ENCODE data around the gene PEAK3. TPM values are rescaled to one million over a fixed set of nuclear protein-coding genes. Genes with fewer than 3 reads are reported as not detected.

PEAK3 gene
- total RNA-seq, 1 donor: 0.52 TPM

DNA sequence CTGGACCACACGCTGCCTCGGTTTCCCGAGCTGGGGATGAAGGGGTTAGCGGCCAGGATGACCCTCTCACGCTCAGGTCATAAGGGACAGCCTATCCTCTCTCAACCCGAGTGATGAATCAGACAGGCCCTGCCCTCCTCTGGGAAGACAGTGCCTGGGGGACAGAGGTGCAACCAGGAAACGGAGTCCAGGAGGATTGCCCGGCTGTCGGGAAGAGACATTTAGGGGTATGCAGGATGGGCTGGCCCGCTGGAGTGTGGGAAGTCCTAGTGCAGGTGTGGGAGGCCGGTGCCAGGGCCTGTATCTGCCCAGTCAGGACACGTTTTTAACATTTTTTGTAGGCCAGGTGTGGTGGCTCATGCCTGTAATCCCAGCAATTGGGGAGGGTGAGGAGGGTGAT is 38.1 kb upstream of the PEAK3 start:
- H3K27me3 ChIP-seq (ENCODE audit: insufficient read depth, low read length): no peaks in the 10 kb centered on the region
- peaks cover 30% of the 10 kb centered on the region for H3K4me1 ChIP-seq (ENCODE audit: insufficient read depth, low read length)
- no peak overlapping the region for H3K4me3 ChIP-seq (ENCODE audit: low read length)
- H3K9me3 ChIP-seq (ENCODE audit: low read depth, low read length): no peaks in the 10 kb centered on the region

- H3K4me3 ChIP-seq (ENCODE audit: low read length): no peak overlapping the region
- H3K27me3 ChIP-seq (ENCODE audit: insufficient read depth, low read length): no peaks in the 10 kb centered on the region
- H3K4me1 ChIP-seq (ENCODE audit: insufficient read depth, low read length): peaks cover 25% of the 10 kb centered on the region
- H3K9me3 ChIP-seq (ENCODE audit: low read depth, low read length): no peaks in the 10 kb centered on the region
These were observed 37.6 kb upstream of the PEAK3 start for GRCh38 chr19:2319551-2319950.

- Histone ChIP-seq H3K4me1 (ENCODE audit: insufficient read depth, low read length) (peaks cover 20% of the 10 kb centered on the region), H3K4me3 (ENCODE audit: low read length) (no peak overlapping the region), H3K27me3 (ENCODE audit: insufficient read depth, low read length) (no peaks in the 10 kb centered on the region)
These were observed 36.9 kb upstream of the PEAK3 start for GRCh38 chr19:2318923-2319322.

GRCh38 chr19:2317756-2318155 is 35.8 kb upstream of the PEAK3 start:
- Histone ChIP-seq H3K4me3 (ENCODE audit: low read length) (no peak overlapping the region), H3K4me1 (ENCODE audit: insufficient read depth, low read length) (peaks cover 20% of the 10 kb centered on the region), H3K9me3 (ENCODE audit: low read depth, low read length) (no peaks in the 10 kb centered on the region), H3K27me3 (ENCODE audit: insufficient read depth, low read length) (peaks cover 3% of the 10 kb centered on the region)

More at GRCh38 chr19:2318923-2319322, 36.9 kb upstream of the PEAK3 start:
- H3K9me3 ChIP-seq (ENCODE audit: low read depth, low read length): no peaks in the 10 kb centered on the region

GRCh38 chr19:2317300-2317699 is 35.3 kb upstream of the PEAK3 start:
- H3K4me3 ChIP-seq (ENCODE audit: low read length): no peak overlapping the region
- H3K4me1 ChIP-seq (ENCODE audit: insufficient read depth, low read length): peaks cover 25% of the 10 kb centered on the region
- peaks cover 5% of the 10 kb centered on the region for H3K27me3 ChIP-seq (ENCODE audit: insufficient read depth, low read length)
- no peaks in the 10 kb centered on the region for H3K9me3 ChIP-seq (ENCODE audit: low read depth, low read length)

- Histone ChIP-seq H3K4me1 (ENCODE audit: insufficient read depth, low read length) (peaks cover 25% of the 10 kb centered on the region), H3K9me3 (ENCODE audit: low read depth, low read length) (no peaks in the 10 kb centered on the region), H3K27me3 (ENCODE audit: insufficient read depth, low read length) (peaks cover 7% of the 10 kb centered on the region), H3K4me3 (ENCODE audit: low read length) (no peak overlapping the region)
These were observed 33.9 kb upstream of the PEAK3 start for GRCh38 chr19:2315818-2316353.

GRCh38 chr19:2315121-2315817 is 33.3 kb upstream of the PEAK3 start:
- H3K4me1 ChIP-seq (ENCODE audit: insufficient read depth, low read length): peaks cover 25% of the 10 kb centered on the region
- peaks cover 9% of the 10 kb centered on the region for H3K27me3 ChIP-seq (ENCODE audit: insufficient read depth, low read length)
- H3K9me3 ChIP-seq (ENCODE audit: low read depth, low read length): no peaks in the 10 kb centered on the region
- H3K4me3 ChIP-seq (ENCODE audit: low read length): no peak overlapping the region

DNA sequence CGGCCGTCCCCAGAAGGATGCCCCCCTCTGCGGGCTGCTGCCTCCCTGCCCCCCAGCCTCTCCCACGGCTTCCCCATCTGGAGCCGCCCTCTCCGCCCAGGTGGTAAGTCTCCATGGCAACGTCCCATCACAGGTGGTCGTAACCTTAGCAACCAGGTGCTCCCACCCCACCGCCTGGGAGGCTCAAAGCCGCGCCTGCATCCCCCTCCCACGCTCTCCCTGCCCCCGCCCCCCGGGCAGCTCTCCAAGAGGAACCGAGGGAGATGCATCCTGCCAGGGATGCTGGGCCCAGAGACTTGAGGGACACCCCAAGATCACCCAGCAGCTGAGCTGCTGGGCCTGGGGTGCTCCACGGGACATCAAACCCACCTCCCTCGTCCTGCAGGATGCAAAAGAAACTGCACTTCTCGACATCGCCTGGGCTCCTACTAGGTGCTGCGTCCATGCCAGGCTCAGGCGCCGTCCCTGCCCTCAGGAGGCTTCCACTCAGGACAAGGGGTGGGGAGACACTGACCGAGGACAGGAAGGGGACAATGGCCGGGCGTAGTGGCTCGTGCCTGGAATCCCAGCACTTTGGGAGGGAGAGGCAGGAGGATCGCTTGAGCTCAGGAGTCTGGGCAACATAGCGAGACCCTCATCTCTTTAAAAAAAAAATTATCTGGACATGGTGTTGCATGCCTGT is 31.0 kb upstream of the PEAK3 start:
- Histone ChIP-seq H3K27me3 (ENCODE audit: insufficient read depth, low read length) (peaks cover 26% of the 10 kb centered on the region), H3K4me1 (ENCODE audit: insufficient read depth, low read length) (peaks cover 23% of the 10 kb centered on the region), H3K4me3 (ENCODE audit: low read length) (no peak overlapping the region), H3K9me3 (ENCODE audit: low read depth, low read length) (no peaks in the 10 kb centered on the region)

DNA sequence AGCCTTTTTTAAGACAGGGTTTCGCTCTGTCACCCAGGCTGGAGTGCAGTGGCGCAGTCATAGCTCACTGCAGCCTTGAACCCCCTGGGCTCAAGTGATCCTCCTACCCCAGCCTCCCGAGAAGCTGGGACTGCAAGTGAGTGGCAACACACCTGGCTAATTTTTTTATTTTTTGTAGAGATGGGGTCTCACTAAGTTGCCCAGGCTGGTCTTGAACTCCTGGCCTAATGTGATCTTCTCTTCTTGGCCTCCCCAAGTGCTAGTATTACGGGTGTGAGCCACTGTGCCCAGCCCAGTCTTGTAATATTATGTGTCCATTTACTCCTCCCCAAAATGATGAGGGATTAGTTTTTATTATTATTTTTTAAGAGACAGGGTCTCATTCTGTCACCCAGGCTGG is 29.1 kb upstream of the PEAK3 start:
- Histone ChIP-seq H3K27me3 (ENCODE audit: insufficient read depth, low read length) (peaks cover 42% of the 10 kb centered on the region), H3K9me3 (ENCODE audit: low read depth, low read length) (no peaks in the 10 kb centered on the region), H3K4me3 (ENCODE audit: low read length) (no peak overlapping the region), H3K4me1 (ENCODE audit: insufficient read depth, low read length) (peaks cover 19% of the 10 kb centered on the region)

- Histone ChIP-seq H3K27me3 (ENCODE audit: insufficient read depth, low read length) (peaks cover 45% of the 10 kb centered on the region), H3K9me3 (ENCODE audit: low read depth, low read length) (no peaks in the 10 kb centered on the region), H3K4me1 (ENCODE audit: insufficient read depth, low read length) (peaks cover 9% of the 10 kb centered on the region), H3K4me3 (ENCODE audit: low read length) (no peak overlapping the region)
These were observed 27.9 kb upstream of the PEAK3 start for GRCh38 chr19:2309734-2310362.

DNA sequence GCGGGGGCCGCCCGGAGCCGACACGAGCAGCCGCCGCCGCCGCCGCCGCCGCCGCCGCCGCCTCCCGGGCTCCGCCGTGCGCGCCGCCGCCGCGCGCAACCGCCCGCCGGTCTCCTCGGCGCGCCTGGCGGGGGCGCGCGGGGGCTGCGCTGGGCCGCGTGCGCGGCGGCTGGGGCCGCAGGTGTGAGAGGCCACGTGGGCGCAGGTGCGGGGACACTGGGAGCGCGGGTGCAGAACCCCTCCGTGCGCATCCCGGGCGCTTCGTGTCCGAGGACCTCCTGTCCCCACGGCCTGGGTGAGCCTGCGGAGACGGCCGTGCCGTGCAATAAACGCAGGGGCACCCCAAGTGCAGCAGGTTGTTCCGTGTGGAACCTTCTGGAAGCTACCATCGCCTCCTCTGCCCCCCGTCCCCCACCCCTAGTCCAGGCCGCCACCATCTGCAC is 26.2 kb upstream of the PEAK3 start, which contains the start of gene LINGO3:
TSS of gene LINGO3 (minus strand) at position 41 of the 443 bp plus-strand sequence. CDS start 16,378 bp downstream, outside the sequence.
- Histone ChIP-seq H3K9me3 (ENCODE audit: low read depth, low read length) (no peaks in the 10 kb centered on the region), H3K4me3 (ENCODE audit: low read length) (no peak within 1 kb of the TSS), H3K4me1 (ENCODE audit: insufficient read depth, low read length) (peaks cover 19% of the 10 kb centered on the region), H3K27me3 (ENCODE audit: insufficient read depth, low read length) (peaks cover 52% of the 10 kb centered on the region)

GRCh38 chr19:2307518-2308012 is 25.6 kb upstream of the PEAK3 start:
- Histone ChIP-seq H3K27me3 (ENCODE audit: insufficient read depth, low read length) (peaks cover 54% of the 10 kb centered on the region), H3K4me1 (ENCODE audit: insufficient read depth, low read length) (peaks cover 23% of the 10 kb centered on the region)

GRCh38 chr19:2306971-2307370 is 25.0 kb upstream of the PEAK3 start:
- H3K4me3 ChIP-seq (ENCODE audit: low read length): no peak overlapping the region
- H3K4me1 ChIP-seq (ENCODE audit: insufficient read depth, low read length): peaks cover 26% of the 10 kb centered on the region
- H3K9me3 ChIP-seq (ENCODE audit: low read depth, low read length): no peaks in the 10 kb centered on the region
- peaks cover 53% of the 10 kb centered on the region for H3K27me3 ChIP-seq (ENCODE audit: insufficient read depth, low read length)

More at GRCh38 chr19:2307518-2308012, 25.6 kb upstream of the PEAK3 start:
- Histone ChIP-seq H3K4me3 (ENCODE audit: low read length) (no peak overlapping the region), H3K9me3 (ENCODE audit: low read depth, low read length) (no peaks in the 10 kb centered on the region)

DNA sequence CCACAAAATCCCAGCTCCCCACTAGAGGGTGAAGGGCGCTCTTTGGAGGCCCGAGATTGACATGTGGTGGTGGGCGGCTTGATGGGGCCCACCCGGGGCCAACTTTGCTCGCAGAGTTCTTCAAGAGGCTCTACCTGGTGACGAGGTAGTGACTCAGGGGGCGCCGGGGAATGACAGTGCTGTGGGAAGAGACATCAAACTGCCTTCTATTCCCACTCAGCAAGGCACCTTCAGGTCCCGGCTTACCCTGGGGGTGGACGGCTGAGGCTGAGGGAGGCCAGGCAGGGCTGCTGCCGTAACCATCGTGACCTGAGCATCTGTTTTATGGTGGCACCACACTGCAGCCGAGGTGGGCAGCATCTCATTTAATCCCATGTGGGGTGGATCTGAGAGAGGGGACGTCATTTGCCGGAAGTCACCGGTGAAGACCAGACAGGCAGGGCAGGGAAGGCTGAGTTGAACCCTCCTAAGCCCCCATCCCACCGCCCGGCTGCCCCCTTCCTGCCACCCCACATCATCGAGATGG is 24.4 kb upstream of the PEAK3 start:
- H3K27me3 ChIP-seq (ENCODE audit: insufficient read depth, low read length): peaks cover 53% of the 10 kb centered on the region

More for the DNA sequence above, 24.4 kb upstream of the PEAK3 start:
- no peaks in the 10 kb centered on the region for H3K9me3 ChIP-seq (ENCODE audit: low read depth, low read length)
- H3K4me1 ChIP-seq (ENCODE audit: insufficient read depth, low read length): peaks cover 28% of the 10 kb centered on the region
- H3K4me3 ChIP-seq (ENCODE audit: low read length): no peak overlapping the region

Data from mononuclear cell (primary cell).